ENCODE results near the gene TCEAL4. TPM values are rescaled to one million over a fixed set of nuclear protein-coding genes. Genes with fewer than 3 reads are reported as not detected.

Gene TCEAL4
- total RNA-seq, 1 donor from 2014 or later = 48.7 TPM

DNA sequence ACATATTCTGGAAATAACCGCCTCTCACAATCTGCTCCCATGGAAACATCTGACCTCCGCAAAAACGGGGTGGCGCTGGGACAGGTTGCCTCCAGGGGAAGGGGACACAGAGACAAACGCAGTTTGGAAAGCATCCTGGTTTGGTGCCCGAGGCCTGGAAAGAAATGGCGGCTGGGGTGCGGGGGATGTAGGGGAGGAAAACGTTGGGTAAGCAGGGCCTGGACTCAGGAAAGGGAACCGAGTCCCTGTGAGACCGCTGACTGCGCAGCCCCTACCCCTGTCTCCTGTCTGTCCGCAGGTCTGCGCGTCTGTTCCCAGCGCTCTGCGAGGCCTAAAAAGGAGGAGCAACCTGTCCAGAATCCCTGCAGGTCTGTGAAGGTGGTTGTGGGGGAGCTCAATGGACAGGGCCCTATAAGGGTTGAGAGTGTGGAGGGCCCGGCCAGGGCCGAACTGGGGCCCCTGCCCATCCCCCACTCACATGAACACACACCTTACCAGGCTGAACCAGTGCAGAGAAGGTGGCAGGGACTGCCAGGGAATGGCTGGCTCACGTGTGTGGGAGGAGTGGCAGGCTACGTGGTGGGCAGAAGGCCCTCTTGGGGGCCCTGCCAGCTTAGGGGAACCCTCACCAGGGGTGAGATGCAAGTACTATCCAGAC, 23.1 kb downstream of the TCEAL4 start:
- Mint-ChIP-seq H3K9me3 (no peaks in the 10 kb centered on the region), H3K4me3 (peak overlapping the region; percentile 87), H3K27ac (no peak overlapping the region), H3K4me1 (peaks cover 7% of the 10 kb centered on the region), H3K36me3 (peaks cover 4% of the 10 kb centered on the region), H3K27me3 (ENCODE audit: insufficient read depth, low read depth) (no peaks in the 10 kb centered on the region)
- DNase-seq (ENCODE audit: low spot score) = peak; percentile 11
- Histone ChIP-seq H3K79me2 (ENCODE audit: low read depth) (no peaks in the 10 kb centered on the region), H3K27me3 (peaks cover 15% of the 10 kb centered on the region), H3K9me3 (ENCODE audit: low read depth) (no peaks in the 10 kb centered on the region), H3K4me2 (peak overlapping the region; percentile 79), H2AFZ (replicated peaks) (peak overlapping the region; percentile 38), H3K36me3 (no peaks in the 10 kb centered on the region), H3K9ac (peak overlapping the region; percentile 34), H4K20me1 (ENCODE audit: low read depth) (no peaks in the 10 kb centered on the region), H3K27ac (no peak overlapping the region), H3K4me3 (peak overlapping the region; percentile 68), H3F3A (ENCODE audit: low read depth) (no peaks in the 10 kb centered on the region), H3K4me1 (no peaks in the 10 kb centered on the region)
- no peak for TF ChIP-seq EZH2 (IDR thresholded peaks at IDR 0.05)
- no peak for TF ChIP-seq EZH2phosphoT487 (IDR thresholded peaks at IDR 0.05)
- no peak for TF ChIP-seq CTCF (IDR thresholded peaks at IDR 0.05)

GRCh38 chrX:103610282-103610681, 25.0 kb downstream of the TCEAL4 start:
- peaks cover 15% of the 10 kb centered on the region for H3K27me3 ChIP-seq
- no peaks in the 10 kb centered on the region for H3K4me1 ChIP-seq
- no peak overlapping the region for H3K27ac Mint-ChIP-seq
- H3K4me3 ChIP-seq = no peak overlapping the region
- no peak overlapping the region for H3K27ac ChIP-seq
- peaks cover 4% of the 10 kb centered on the region for H3K36me3 Mint-ChIP-seq
- H3K4me3 Mint-ChIP-seq = peak overlapping the region; percentile 2
- no peak for DNase-seq (ENCODE audit: low spot score)
- H3K27me3 Mint-ChIP-seq (ENCODE audit: insufficient read depth, low read depth) = peaks cover 3% of the 10 kb centered on the region
- H3K36me3 ChIP-seq = no peaks in the 10 kb centered on the region
- no peaks in the 10 kb centered on the region for H3K9me3 Mint-ChIP-seq
- H3F3A ChIP-seq (ENCODE audit: low read depth) = no peaks in the 10 kb centered on the region
- no peak overlapping the region for H3K9ac ChIP-seq
- H4K20me1 ChIP-seq (ENCODE audit: low read depth) = no peaks in the 10 kb centered on the region
- no peaks in the 10 kb centered on the region for H3K9me3 ChIP-seq (ENCODE audit: low read depth)
- H3K4me1 Mint-ChIP-seq = peaks cover 7% of the 10 kb centered on the region
- H3K4me2 ChIP-seq = no peak overlapping the region
- TF ChIP-seq EZH2 (IDR thresholded peaks at IDR 0.05) = no peak
- TF ChIP-seq EZH2phosphoT487 (IDR thresholded peaks at IDR 0.05) = no peak
- TF ChIP-seq CTCF (IDR thresholded peaks at IDR 0.05) = no peak
- no peak overlapping the region for H2AFZ ChIP-seq (replicated peaks)
- H3K79me2 ChIP-seq (ENCODE audit: low read depth) = no peaks in the 10 kb centered on the region

DNA sequence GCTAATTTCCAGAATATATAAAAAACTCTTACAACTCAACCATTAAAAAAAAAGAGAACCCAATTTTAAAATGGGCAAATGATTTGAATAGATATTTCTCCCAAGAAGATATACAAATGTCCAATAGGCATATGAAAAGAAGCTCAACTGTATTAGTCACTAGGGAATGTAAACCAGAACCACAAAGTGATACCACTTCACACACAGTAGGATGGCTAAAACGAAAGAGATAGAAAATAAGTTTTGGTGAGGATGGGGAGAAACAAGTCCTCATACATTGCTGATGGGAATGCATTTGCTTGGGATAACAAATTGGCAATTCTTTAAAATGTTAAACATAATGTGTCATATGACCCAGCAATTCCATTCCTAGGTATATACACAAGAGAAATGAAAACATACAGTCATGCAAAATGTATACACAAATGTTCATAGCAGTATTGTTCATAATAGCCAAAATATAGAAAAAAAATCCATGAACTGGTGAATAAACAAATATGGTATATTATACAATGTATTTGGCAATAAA, 28.1 kb downstream of the TCEAL4 start:
- H3K27ac Mint-ChIP-seq = no peak overlapping the region
- Histone ChIP-seq H3K36me3 (no peaks in the 10 kb centered on the region), H3K4me2 (no peak overlapping the region), H4K20me1 (ENCODE audit: low read depth) (no peaks in the 10 kb centered on the region), H3F3A (ENCODE audit: low read depth) (no peaks in the 10 kb centered on the region), H3K27ac (no peak overlapping the region), H3K4me1 (no peaks in the 10 kb centered on the region), H3K27me3 (no peaks in the 10 kb centered on the region), H3K9me3 (ENCODE audit: low read depth) (no peaks in the 10 kb centered on the region), H3K79me2 (ENCODE audit: low read depth) (no peaks in the 10 kb centered on the region), H3K4me3 (no peak overlapping the region), H2AFZ (replicated peaks) (no peak overlapping the region), H3K9ac (no peak overlapping the region)
- H3K27me3 Mint-ChIP-seq (ENCODE audit: insufficient read depth, low read depth) = peaks cover 3% of the 10 kb centered on the region
- no peak overlapping the region for H3K4me3 Mint-ChIP-seq
- TF ChIP-seq CTCF (IDR thresholded peaks at IDR 0.05) (no peak), EZH2phosphoT487 (IDR thresholded peaks at IDR 0.05) (no peak), EZH2 (IDR thresholded peaks at IDR 0.05) (no peak)
- no peaks in the 10 kb centered on the region for H3K4me1 Mint-ChIP-seq
- H3K9me3 Mint-ChIP-seq = peaks cover 2% of the 10 kb centered on the region
- peaks cover 12% of the 10 kb centered on the region for H3K36me3 Mint-ChIP-seq
- no peak for DNase-seq (ENCODE audit: low spot score)

All from neural progenitor cell (in vitro differentiated cells).